ENCODE data around the gene GOLGA1. TPM values are rescaled to one million over a fixed set of nuclear protein-coding genes. Genes with fewer than 3 reads are reported as not detected.

The GOLGA1 gene
- total and polyA plus RNA-seq, 10 of the 15 experiments (the other 5 are each of a cell fraction or from before 2014, with no cell fraction given) = 2.9 to 14.1 (median 8.1) TPM

- CTCF ChIA-PET = interaction anchor here (4.8 kb wide), 1 partner anchor 18 kb away, joined by 27 read pairs; no protein-coding TSS in a partner anchor
- RAD21 ChIA-PET (ENCODE audit: unreplicated experiment) = interaction anchor here (0.9 kb wide), 1 partner anchor 13 kb away, joined by 3 read pairs; the partner anchor contains the start of gene ARPC5L
Measured at GRCh38 chr9:124875501-124875900, 65.4 kb downstream of the GOLGA1 start.

GRCh38 chr9:124873664-124874063 lies 67.2 kb downstream of the GOLGA1 start:
- Histone ChIP-seq H4K20me1 (ENCODE audit: control insufficient read depth, insufficient read depth) (peaks cover 5% of the 10 kb centered on the region), H3K9ac (ENCODE audit: control insufficient read depth, insufficient read depth, low read length) (no peak overlapping the region)
- SMC1A ChIA-PET (ENCODE audit: uncharacterized antibody, unreplicated experiment) = interaction anchor here (1.2 to 2.2 kb wide), 3 partner anchors 21 to 273 kb away, joined by 3 to 11 read pairs (median 4); partner anchors contain the start of gene WDR38

More at GRCh38 chr9:124875501-124875900, 65.4 kb downstream of the GOLGA1 start:
- Histone ChIP-seq H2AFZ (ENCODE audit: control insufficient read depth, low read depth, low read length) (no peak overlapping the region), H3K4me1 (ENCODE audit: control insufficient read depth, insufficient read depth, low read length) (peaks cover 25% of the 10 kb centered on the region), H3K27ac (ENCODE audit: control insufficient read depth, insufficient read depth) (no peak overlapping the region), H3K4me2 (ENCODE audit: control insufficient read depth, insufficient read depth) (no peak overlapping the region; the same call in 1 of the 2 replicates), H3K79me2 (ENCODE audit: control insufficient read depth, insufficient read depth, low read length) (peaks cover 56% of the 10 kb centered on the region), H3K9ac (ENCODE audit: control insufficient read depth, insufficient read depth, low read length) (no peak overlapping the region), H3K36me3 (ENCODE audit: control insufficient read depth in 2 of 2, insufficient read depth in 2 of 2, low read length in 1 of 2) (peaks cover 32 to 46% of the 10 kb centered on the region in 2 experiments), H4K20me1 (ENCODE audit: control insufficient read depth, insufficient read depth) (peaks cover 5% of the 10 kb centered on the region), H3K9me3 (replicated peaks; ENCODE audit: control insufficient read depth, insufficient read depth, low read length) (no peaks in the 10 kb centered on the region), H3K27me3 (replicated peaks in 1 of 2; ENCODE audit: control insufficient read depth in 2 of 2, insufficient read depth in 2 of 2, low read length in 1 of 2) (no peaks in the 10 kb centered on the region), H3K4me3 (no peak overlapping the region)
- no peak for ATAC-seq
- DNase-seq (ENCODE audit: low read depth, low spot score) = no peak
- 89% methylated on average over 6 of the region's 6 CpGs for WGBS (ENCODE audit: insufficient coverage, insufficient replicate concordance, low lambda C conversion rate, missing lambda C conversion rate)
- ChIA-PET POLR2A (interaction anchor here (1.6 kb wide), 1 partner anchor 22 kb away, joined by 3 read pairs; the partner anchor contains the start of gene WDR38), SMC1A (ENCODE audit: uncharacterized antibody, unreplicated experiment) (interaction anchor here (1.6 kb wide), 1 partner anchor 107 kb away, joined by 4 read pairs; no protein-coding TSS in a partner anchor)
- in situ Hi-C loops (cut with MboI) = no loop called here
- no TSS peak for BruUV-seq (replicated peaks)
- no peak for FAIRE-seq
- TF ChIP-seq RAD21 (IDR thresholded peaks at IDR 0.05; ENCODE audit: insufficient read depth, low read depth, low read length) (no peak), POLR2A (IDR thresholded peaks at IDR 0.05; ENCODE audit: low read depth, low read length) (peak; percentile 69), POLR2AphosphoS2 (IDR thresholded peaks at IDR 0.05; ENCODE audit: low read depth, low read length) (no peak), CEBPB (IDR thresholded peaks at IDR 0.05; ENCODE audit: borderline replicate concordance in 1 of 2, low read depth in 2 of 2, low read length in 2 of 2) (no peak), POLR2AphosphoS5 (IDR thresholded peaks at IDR 0.05; ENCODE audit: low read length) (peak; percentile 57; the same call in 1 of the 2 replicates), ZSCAN29 (IDR thresholded peaks at IDR 0.05) (no peak), ZNF217 (IDR thresholded peaks at IDR 0.05) (no peak), SMARCA5 (IDR thresholded peaks at IDR 0.05) (no peak), ATF7 (IDR thresholded peaks at IDR 0.05; ENCODE audit: low read depth) (no peak)
- intact Hi-C loops (cut with micrococcal nuclease; ENCODE audit: unreplicated experiment) = no loop called here

More at GRCh38 chr9:124873664-124874063, 67.2 kb downstream of the GOLGA1 start:
- WGBS (ENCODE audit: insufficient coverage, insufficient replicate concordance, low lambda C conversion rate, missing lambda C conversion rate) = 74% methylated on average over 14 of the region's 14 CpGs
- intact Hi-C loops (cut with micrococcal nuclease; ENCODE audit: unreplicated experiment) = loop anchor here (5.0 kb wide), 1 partner anchor 269 kb away; the partner anchor contains the start of gene SCAI
- DNase-seq (ENCODE audit: low read depth, low spot score) (no peak), FAIRE-seq (no peak), ATAC-seq (no peak)
- peak overlapping the region; percentile 94 for H3K27ac ChIP-seq (ENCODE audit: control insufficient read depth, insufficient read depth)
- H3K4me3 ChIP-seq = peak overlapping the region; percentile 94; the same call in 1 of the 2 replicates
- peaks cover 19% of the 10 kb centered on the region for H3K4me1 ChIP-seq (ENCODE audit: control insufficient read depth, insufficient read depth, low read length)
- BruUV-seq (replicated peaks) = no TSS peak
- no peak overlapping the region for H2AFZ ChIP-seq (ENCODE audit: control insufficient read depth, low read depth, low read length)
- TF ChIP-seq CTCF (IDR thresholded peaks at IDR 0.05 in 2 of 3, conservative IDR thresholded peaks at IDR 0.05 in 1 of 3; ENCODE audit: control insufficient read depth in 2 of 3, extremely low read depth in 1 of 3, insufficient read depth in 1 of 3, low read depth in 3 of 3, low read length in 3 of 3) = no peak
- peak; percentile 21; the same call in 1 of the 2 replicates for TF ChIP-seq POLR2AphosphoS5 (IDR thresholded peaks at IDR 0.05; ENCODE audit: low read length)
- peak; percentile 43; the same call in 1 of the 2 replicates for TF ChIP-seq POLR2A (IDR thresholded peaks at IDR 0.05; ENCODE audit: low read depth, low read length)
- TF ChIP-seq BCLAF1 (IDR thresholded peaks at IDR 0.05) = no peak
- CTCF ChIA-PET = interaction anchor here (1.7 to 4.8 kb wide), 4 partner anchors 20 to 103 kb away, joined by 7 to 31 read pairs (median 18); partner anchors contain the start of genes NR6A1 and WDR38
- peaks cover 31 to 37% of the 10 kb centered on the region in 2 experiments for H3K36me3 ChIP-seq (ENCODE audit: control insufficient read depth in 2 of 2, insufficient read depth in 2 of 2, low read length in 1 of 2)
- H3K4me2 ChIP-seq (ENCODE audit: control insufficient read depth, insufficient read depth) = peak overlapping the region; percentile 74
- POLR2A ChIA-PET = interaction anchor here (5.8 kb wide), 1 partner anchor 12 kb away, joined by 92 read pairs; the partner anchor contains the start of genes ARPC5L and RPL35
- in situ Hi-C loops (cut with MboI) = loop anchor here (25.0 kb wide), 1 partner anchor 1961 kb away; the partner anchor contains the start of genes RC3H2 and ZBTB6
- RAD21 ChIA-PET (ENCODE audit: unreplicated experiment) = interaction anchor here (1.1 to 1.3 kb wide), 2 partner anchors 14 to 213 kb away, joined by 3 to 5 read pairs; no protein-coding TSS in a partner anchor
- H3K79me2 ChIP-seq (ENCODE audit: control insufficient read depth, insufficient read depth, low read length) = peaks cover 75% of the 10 kb centered on the region
- H3K9me3 ChIP-seq (replicated peaks; ENCODE audit: control insufficient read depth, insufficient read depth, low read length) = no peaks in the 10 kb centered on the region
- no peaks in the 10 kb centered on the region for H3K27me3 ChIP-seq (replicated peaks in 1 of 2; ENCODE audit: control insufficient read depth in 2 of 2, insufficient read depth in 2 of 2, low read length in 1 of 2)
